GM12875 (cell line): ENCODE results near the gene GAS6.

Source experiments
- H3K4me3 ChIP-seq: one replicate; pipeline ENCODE4 v1.5.1; 2011; ENCODE audit warnings: low read depth, low read length, control low read depth
- TF ChIP-seq, protein P1 (sequence below): IDR thresholded peaks from 2 replicates; pipeline ENCODE4 v1.5.1; 2011; ENCODE audit warnings: low read depth, mild to moderate bottlenecking, control low read depth, inconsistent platforms, low read length, moderate library complexity, borderline replicate concordance; ENCODE audit not compliant: insufficient read depth

GAS6 gene

DNA sequence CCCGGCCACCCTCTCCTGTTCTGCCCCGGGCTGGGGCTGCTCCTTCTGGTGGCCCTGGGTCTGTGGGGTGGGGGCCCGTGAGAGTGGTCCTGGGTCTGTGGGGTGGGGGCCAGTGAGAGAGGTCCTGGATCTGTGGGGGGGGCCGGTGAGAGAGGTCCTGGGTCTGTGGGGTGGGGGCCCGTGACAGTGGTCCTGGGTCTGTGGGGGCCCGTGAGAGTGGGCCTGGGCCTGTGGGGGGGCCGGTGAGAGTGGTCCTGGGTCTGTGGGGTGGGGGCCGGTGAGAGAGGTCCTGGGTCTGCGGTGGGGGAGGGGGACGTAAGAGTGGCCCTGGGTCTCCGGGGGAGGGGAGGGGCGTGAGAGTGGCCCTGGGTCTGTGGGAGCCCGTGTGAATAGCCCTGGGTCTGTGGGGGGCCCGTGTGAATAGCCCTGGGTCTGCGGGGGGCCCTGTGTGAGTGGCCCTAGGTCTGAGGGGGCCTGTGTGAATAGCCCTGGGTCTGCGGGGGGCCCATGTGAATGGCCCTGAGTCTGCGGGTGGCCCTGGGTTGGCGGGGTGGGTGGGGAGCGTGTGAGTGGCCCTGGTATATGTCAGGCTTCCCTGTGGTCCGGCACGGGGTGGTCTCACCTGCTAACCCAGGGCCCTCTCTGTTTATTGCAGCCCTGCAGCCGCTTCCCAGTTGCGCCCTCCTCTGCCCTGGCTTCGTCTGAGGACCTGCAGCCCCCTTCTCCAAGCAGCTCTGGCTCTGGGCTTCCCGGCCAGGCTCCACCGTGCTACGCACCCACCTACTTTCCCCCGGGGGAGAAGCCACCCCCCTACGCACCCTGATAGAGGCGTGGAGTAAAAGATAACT, 52.6 kb downstream of the GAS6 start:
- H3K4me3 ChIP-seq: no peak overlapping the region
- TF ChIP-seq, protein P1, sequence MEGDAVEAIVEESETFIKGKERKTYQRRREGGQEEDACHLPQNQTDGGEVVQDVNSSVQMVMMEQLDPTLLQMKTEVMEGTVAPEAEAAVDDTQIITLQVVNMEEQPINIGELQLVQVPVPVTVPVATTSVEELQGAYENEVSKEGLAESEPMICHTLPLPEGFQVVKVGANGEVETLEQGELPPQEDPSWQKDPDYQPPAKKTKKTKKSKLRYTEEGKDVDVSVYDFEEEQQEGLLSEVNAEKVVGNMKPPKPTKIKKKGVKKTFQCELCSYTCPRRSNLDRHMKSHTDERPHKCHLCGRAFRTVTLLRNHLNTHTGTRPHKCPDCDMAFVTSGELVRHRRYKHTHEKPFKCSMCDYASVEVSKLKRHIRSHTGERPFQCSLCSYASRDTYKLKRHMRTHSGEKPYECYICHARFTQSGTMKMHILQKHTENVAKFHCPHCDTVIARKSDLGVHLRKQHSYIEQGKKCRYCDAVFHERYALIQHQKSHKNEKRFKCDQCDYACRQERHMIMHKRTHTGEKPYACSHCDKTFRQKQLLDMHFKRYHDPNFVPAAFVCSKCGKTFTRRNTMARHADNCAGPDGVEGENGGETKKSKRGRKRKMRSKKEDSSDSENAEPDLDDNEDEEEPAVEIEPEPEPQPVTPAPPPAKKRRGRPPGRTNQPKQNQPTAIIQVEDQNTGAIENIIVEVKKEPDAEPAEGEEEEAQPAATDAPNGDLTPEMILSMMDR: no peak

DNA sequence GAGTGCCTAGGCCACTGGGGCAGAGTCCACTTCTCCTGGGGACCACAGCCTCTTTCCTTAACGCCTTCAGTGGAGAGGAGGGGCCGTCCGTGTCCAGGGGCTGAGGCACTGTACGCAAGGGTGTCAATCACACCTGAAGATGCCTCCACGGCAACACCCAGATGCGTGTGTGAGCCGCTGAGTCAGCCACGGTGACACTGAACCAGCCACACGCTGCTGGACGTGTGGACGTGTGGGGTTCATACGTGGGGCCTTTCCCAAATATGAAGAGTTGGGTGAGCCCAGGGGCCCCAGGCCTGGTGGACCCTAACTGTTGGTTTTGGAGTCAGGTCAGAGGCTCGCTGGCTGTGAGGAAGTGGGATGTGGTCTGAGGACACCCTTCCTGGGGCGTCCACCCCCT, 53.2 kb downstream of the GAS6 start:
- TF ChIP-seq, protein P1: no peak
- H3K4me3 ChIP-seq: no peak overlapping the region

DNA sequence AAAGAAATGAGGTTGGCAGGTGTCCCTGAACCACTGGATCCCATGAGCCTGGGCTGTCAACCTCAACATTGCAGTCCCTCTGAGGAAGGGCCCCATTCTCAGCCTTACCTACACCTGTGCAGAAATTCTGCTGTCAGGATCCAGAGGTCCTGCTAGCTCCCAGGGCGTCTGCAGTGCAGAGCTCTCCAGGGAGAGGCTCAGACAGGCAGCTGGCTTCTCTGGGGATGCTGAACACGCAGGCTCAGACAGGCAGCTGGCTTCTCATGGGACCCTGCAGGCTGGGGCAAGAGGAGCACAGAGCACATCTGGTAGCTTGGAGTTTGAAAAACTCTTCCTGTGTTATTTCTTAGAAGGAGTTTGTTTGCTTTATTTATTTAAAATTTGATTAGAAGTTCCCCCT, 53.9 kb downstream of the GAS6 start:
- TF ChIP-seq, protein P1: no peak
- H3K4me3 ChIP-seq: no peak overlapping the region

DNA sequence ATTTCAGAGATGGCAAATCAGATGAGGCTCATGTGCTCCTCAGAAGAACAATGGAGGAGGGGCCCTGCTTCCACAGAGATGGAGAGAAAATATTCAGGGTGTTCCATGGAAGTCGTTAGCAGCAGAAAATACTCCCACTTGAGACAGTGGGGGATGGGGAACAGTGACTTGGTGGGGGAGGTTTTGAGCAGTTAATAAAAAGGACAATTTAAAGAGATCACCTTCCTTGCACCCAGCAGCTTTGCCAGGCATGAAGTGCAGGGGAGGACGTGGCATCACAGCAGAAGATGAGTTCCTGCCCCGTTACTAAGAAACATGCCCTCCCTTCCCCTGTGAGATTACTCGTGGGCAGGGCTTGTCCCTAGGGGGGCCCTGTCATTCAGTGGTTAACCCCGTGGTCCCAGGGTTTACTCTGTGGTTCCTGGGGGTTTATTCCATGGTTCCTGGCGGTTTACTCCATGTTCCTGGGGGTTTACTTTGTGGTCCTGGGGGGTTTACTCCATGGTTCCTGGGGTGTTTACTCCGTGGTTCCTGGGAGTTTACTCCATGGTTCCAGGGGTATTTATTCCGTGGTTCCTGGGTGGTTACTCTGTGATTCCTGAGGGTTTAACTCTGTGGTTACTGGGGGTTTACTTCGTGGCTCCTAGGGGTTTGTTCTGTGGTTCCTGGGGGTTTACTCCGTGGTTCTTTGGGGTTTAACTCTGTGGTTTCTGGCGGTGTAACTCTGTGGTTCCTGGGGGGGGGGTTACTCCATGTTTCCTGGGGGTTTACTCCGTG, 55.6 kb downstream of the GAS6 start:
- TF ChIP-seq, protein P1: no peak
- H3K4me3 ChIP-seq: no peak overlapping the region

DNA sequence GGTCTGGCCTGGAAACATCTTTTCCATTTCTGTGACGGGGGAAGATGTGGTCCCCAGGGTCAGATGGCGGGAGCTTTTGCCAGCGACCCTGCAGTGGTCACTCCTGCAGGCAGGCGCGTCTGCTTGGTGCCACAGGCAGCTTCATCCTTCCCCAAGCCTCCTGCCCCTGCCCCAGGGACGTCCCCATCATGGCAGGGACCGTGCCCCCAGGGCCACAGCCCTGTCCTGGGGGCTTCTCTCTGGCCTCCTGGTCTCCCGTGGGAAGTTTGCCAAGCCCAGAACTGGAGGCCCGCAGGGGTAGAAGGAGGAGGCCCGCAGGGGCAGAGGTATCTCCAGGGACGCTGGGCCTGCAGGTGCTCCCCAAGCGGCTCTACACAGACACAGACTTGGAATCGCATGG, 57.4 kb downstream of the GAS6 start:
- TF ChIP-seq, protein P1: no peak
- no peak overlapping the region for H3K4me3 ChIP-seq

DNA sequence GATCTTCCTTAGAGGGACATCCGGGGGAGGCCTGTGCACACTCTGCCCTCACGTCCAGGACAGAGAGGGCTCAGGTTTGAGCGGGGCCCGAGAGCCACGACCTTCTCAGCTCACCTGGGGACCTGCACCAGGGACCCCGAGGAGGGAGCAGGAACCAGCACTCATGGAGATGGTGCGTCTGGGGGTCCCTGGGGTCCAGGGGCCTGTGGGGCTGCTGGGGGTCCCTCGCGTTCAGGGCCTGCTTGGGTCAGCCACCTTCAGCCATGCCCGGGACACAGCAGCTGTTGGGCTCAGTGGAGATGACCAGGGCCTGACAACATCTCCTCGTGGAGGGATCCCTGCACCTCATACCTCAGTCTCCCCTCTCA, 57.8 kb downstream of the GAS6 start:
- H3K4me3 ChIP-seq: no peak overlapping the region

More for the DNA sequence above, 57.8 kb downstream of the GAS6 start:
- TF ChIP-seq, protein P1: no peak
